Hindlimb muscle (tissue), 1 donor: ENCODE measurements around the gene RTN3. TPM values are rescaled to one million over a fixed set of nuclear protein-coding genes. Genes with fewer than 3 reads are reported as not detected.
"Not testable (repeated sequence)": the region's sequence is repeated elsewhere in the genome, so short reads cannot be mapped to it uniquely, and the experiment has no call there.

ENCODE experiments used
- DNase-seq: peaks from one replicate; pipeline ENCODE4 v3.0.0-alpha.2; 2013
- polyA plus RNA-seq: library from polyadenylated mRNA; unstranded; fragments of 120-200 nt; gene quantifications from one replicate; pipeline ENCODE4 v1.2.1, GENCODE V29; 2013; ENCODE audit not compliant: insufficient read length

Gene RTN3
- polyA plus RNA-seq, 1 donor: 56.8 TPM

DNA sequence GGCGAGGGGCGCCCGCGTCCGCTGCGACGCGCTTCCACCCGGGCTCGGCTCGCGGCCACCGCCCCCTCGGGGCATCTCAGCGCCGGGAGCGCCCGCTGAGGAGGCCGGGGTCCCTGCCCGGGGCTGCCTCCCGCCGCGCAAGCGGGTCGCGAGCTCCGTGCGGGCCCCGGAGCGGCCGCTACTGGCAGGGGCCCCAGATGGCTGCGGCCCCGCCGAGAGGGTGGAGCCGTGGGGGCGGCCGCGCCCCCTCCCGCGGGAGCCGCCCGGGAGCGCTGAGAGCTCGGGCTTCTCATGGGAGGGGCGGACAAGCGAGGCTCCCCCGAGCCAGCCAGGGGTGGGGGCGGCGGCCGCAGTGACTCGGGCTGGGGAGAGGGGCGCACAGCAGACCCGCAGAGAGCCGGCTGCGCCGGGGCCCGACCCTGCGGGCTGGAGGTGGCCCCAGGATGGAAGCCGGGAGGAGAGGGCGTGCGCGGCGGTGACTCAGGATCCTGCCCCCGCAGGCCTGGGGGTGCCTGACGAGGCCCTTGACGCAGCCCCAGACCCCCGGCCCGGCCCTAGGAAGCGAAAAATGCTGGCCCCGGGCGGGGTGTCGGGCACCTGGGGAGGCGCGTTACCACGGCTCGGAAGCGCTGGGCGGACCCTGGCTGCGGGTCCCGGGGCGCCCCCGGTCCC, 87.9 kb downstream of the RTN3 start:
- DNase-seq: peak; percentile 34

DNA sequence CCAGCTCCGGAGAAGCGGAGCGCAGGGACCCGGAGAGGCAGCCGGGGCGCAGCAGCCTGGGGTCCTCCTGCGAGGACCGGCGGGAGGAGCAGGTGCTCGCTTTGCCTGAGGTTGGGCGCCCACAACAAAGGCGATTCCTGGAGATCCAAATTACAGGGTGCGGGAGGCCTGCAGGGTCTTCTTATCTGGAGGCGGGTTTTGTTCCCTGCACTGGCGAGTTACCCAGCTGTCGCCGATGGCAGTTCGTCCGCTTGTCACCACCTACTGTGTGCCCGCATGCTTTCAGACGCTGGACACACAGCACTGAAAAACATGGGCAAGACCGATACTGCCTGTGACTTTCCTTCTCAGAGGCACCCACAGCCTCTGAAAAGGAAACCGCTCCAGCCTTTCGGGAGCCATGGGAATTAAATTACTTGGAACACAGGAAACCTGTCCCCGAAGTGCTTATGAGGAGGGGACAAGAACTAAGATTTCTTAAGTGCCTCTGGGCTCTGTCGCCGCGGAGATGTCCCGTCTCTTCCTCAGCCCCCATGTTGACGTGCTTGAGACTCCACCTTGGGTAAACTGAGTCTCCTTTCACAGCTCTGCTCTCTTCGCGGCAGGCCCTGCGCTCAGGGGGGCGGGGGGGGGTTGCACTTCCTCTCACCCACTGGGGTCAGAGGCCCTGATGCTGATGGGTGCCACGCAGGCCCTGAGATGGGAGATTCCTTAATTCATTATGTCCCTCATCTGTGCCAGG, 88.6 kb downstream of the RTN3 start:
- DNase-seq: no peak

- DNase-seq: no peak
Observed at GRCh38 chr11:63770763-63771162, 89.5 kb downstream of the RTN3 start.

- not testable (repeated sequence) for DNase-seq
Observed at GRCh38 chr11:63771741-63772318, 90.5 kb downstream of the RTN3 start.

DNA sequence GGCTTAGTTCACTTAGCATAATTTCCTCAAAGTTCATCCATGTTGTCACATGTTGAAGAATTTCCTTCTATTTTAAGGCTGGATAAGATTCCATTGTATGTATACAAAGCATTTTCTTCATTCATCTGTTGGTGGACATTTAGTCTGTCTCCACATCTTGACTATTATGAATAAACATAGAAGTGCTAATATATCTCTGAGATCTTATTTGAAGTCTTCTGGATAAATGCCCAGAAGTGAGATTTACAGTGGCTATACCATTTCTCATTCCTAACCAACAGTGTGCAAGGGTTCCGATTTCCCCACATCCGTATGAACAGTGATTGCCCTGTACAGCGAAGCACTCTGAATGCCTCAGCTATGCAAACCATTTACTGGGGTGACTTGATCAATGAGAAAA, 93.9 kb downstream of the RTN3 start:
- DNase-seq: no peak

DNA sequence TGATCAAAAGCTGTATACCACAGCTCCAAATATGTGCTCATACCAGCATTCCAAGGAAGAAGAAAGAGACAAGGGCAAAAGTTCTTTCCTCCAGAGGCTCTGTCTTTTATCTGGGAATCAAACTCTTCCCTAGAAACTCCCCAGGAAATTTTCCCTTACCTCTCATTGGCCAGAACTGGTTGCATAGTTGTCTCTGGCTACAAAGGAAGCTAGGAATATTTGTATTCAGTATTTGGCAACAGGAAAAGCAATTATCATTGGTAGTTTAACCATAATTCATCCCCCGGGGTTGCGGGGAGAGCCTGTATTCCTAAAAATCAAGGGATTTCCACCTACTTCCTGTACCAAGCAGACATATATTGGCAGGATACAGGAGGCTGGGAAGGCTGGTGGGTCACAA, 97.7 kb downstream of the RTN3 start:
- DNase-seq: no peak

- no peak for DNase-seq
Observed at GRCh38 chr11:63782749-63783148, 101.4 kb downstream of the RTN3 start.

GRCh38 chr11:63783925-63784592, 102.8 kb downstream of the RTN3 start:
- no peak for DNase-seq

GRCh38 chr11:63785823-63786222, 104.5 kb downstream of the RTN3 start:
- no peak for DNase-seq

- no peak for DNase-seq
Observed at GRCh38 chr11:63791495-63792167, 110.3 kb downstream of the RTN3 start.

GRCh38 chr11:63793161-63793560, 111.9 kb downstream of the RTN3 start:
- DNase-seq: no peak

DNA sequence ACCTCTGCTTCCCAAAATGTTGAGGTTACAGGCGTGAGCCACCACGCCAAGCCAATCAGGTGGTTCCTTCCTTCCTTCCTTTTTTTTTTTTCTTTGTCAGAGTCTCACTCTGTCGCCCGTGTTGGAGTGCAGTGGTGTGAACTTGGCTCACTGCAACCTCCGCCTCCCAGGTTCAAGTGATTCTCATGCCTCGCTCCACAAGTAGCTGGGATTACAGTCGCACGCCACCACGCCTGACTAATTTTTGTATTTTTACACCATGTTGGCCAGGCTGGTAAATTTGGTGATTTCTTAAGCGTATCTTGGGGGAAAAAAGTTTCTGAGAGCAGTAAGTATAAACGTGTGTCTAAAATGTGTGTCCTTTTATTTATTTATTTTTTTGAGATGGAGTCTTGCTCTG, 113.8 kb downstream of the RTN3 start:
- DNase-seq: no peak

GRCh38 chr11:63800921-63801320, 119.6 kb downstream of the RTN3 start:
- DNase-seq: no peak

DNA sequence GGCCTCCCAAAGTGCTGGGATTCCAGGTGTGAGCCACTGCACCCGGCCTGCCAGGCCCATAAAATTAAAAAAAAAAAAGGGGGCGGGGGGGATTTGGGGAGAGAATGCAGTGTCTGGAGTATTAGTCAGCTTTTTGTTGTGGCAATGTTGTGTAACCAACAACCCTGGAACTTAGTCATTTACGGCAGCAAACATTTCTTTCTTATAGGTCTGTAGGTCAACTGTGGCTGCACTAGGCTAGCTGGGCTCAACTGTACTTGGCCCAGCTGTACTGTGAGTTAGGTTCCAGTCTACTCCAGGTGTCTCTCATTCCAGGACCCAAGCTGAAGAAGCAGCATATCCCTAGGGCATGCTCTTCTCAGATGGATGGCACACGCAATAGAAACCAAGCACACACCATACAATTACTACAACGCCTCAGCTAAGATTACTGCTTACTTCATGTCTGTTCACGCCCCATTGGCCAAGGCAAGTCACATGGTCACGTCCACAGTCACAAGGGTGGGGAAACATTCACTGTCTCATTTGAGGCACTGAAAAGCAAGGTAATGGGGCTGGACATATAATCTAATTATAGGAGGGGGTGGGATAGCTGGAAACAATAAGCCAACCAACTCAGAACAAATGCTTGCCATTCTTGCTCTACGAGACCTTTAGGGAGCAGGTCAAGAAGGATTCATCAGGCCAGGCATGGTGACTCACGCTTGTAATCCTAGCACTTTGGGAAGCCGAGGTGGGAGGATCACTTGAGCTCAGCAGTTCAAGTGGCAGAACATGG, 121.5 kb downstream of the RTN3 start:
- DNase-seq: no peak

GRCh38 chr11:63804259-63804658, 123.0 kb downstream of the RTN3 start:
- no peak for DNase-seq

DNA sequence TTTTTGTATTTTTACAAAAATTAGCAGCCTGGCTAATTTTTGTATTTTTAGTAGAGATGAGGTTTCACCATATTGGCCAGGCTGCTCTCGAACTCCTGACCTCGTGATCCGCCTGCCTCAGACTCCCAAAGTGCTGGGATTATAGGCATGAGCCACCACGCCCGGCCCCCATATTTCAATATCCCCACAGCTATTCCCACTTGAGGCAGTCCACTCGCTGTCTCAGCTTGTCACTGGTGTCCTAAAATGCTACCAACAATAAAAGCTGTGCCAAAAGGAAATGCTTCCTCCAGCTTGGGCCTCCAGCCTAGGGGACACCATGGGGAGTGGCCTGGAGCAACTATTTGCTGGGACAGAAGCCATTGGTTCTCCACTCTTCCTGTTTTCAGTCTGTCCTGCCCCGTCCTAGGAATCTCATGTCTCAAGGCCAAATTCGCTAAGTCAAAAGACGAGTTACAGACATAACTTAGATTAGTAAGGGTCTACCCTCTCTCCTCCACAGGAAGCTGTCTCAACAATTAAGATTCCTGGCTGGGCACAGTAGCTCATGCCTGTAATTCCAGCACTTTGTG, 124.6 kb downstream of the RTN3 start:
- no peak for DNase-seq

Other genes with a start within 250 kb of the RTN3 start
- 4.6 TPM for gene PLAAT5, start 190.3 kb upstream of the RTN3 start, polyA plus RNA-seq
- 4.8 TPM for gene LGALS12, start 175.4 kb upstream of the RTN3 start, polyA plus RNA-seq
- gene PLAAT4, start 144.7 kb upstream of the RTN3 start, polyA plus RNA-seq: 5.4 TPM
- not detected for gene PLAAT2, start 118.1 kb upstream of the RTN3 start, polyA plus RNA-seq
- 37.5 TPM for gene PLAAT3, start 67.1 kb upstream of the RTN3 start, polyA plus RNA-seq
- 14.1 TPM for gene ATL3, start 10.1 kb upstream of the RTN3 start, polyA plus RNA-seq
- gene ZFTA, start 87.3 kb downstream of the RTN3 start, polyA plus RNA-seq: 35.1 TPM
- 21.3 TPM for gene SPINDOC, start 132.0 kb downstream of the RTN3 start, polyA plus RNA-seq
- gene MARK2, start 157.6 kb downstream of the RTN3 start, polyA plus RNA-seq: 19.8 TPM
- gene RCOR2, start 235.7 kb downstream of the RTN3 start, polyA plus RNA-seq: 11.0 TPM